ENCODE measurements around the gene SEMA4D.

DNA sequence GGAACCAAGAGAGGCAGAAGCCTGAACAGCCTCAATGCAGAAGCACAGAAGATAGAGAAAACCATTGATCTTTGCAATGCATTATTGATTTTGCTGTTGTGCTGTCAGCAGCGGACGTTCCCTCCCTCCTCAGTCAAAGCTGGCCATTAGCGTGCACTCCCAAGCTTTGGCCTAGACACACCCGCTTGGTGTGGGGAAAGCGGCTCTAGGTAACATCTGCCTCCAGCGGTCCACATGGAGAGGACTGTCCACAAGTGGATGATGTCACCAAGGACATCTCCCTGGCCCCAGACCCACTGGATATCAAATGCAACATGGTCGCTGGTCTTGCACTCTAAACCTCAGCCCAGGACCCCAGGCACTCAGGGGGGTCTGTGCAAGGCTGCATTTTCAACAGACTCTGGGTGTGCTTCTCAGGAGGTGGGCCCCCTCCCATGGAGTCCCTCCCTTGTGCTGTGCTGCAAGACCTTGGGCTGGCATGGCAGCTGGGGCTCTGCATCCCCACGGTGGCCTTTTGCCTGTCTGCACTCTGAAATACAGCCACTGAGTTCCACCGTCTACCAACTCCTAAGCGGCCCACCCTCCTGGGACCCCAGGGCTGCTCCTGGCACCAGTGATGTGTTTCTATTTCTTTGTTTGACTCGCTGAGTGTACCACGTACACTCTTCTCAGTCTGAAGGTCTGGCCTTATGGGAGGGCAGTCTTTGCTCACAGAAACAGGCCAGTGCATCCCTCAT lies 1.9 kb downstream of the SEMA4D start:
- TF ChIP-seq, protein P1, sequence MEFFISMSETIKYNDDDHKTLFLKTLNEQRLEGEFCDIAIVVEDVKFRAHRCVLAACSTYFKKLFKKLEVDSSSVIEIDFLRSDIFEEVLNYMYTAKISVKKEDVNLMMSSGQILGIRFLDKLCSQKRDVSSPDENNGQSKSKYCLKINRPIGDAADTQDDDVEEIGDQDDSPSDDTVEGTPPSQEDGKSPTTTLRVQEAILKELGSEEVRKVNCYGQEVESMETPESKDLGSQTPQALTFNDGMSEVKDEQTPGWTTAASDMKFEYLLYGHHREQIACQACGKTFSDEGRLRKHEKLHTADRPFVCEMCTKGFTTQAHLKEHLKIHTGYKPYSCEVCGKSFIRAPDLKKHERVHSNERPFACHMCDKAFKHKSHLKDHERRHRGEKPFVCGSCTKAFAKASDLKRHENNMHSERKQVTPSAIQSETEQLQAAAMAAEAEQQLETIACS (CRISPR knock-in tag; IDR thresholded peaks at IDR 0.05), result no peak
- TF ChIP-seq ZFP36 (IDR thresholded peaks at IDR 0.05; ENCODE audit: borderline replicate concordance, low read depth, low read length, partially characterized antibody) (no peak), HDAC2 (CRISPR knock-in tag; IDR thresholded peaks at IDR 0.05) (no peak)
- TF ChIP-seq, protein P2, sequence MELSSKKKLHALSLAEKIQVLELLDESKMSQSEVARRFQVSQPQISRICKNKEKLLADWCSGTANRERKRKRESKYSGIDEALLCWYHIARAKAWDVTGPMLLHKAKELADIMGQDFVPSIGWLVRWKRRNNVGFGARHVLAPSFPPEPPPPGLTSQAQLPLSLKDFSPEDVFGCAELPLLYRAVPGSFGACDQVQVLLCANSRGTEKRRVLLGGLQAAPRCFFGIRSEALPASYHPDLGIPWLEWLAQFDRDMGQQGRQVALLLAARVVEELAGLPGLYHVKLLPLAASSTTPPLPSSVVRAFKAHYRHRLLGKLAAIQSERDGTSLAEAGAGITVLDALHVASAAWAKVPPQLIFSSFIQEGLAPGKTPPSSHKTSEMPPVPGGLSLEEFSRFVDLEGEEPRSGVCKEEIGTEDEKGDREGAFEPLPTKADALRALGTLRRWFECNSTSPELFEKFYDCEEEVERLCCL (CRISPR knock-in tag; IDR thresholded peaks at IDR 0.05; ENCODE audit: borderline replicate concordance), result no peak
